HepG2 (cell line): ENCODE data around the gene IGLON5. TPM values are rescaled to one million over a fixed set of nuclear protein-coding genes. Genes with fewer than 3 reads are reported as not detected.

Source experiments
- ARID4A ChIP-seq: sonication (generic); formaldehyde crosslinking; IDR thresholded peaks from 2 replicates; pipeline ENCODE4 v1.5.0; 2020; ENCODE audit warnings: mild to moderate bottlenecking, missing genetic modification reagents, borderline replicate concordance
- ARNTL ChIP-seq: sonication (generic); formaldehyde crosslinking; IDR thresholded peaks from 2 replicates; pipeline ENCODE4 v1.4.0; 2020; ENCODE audit warnings: mild to moderate bottlenecking, missing genetic modification reagents
- FOXO1 ChIP-seq: sonication (generic); formaldehyde crosslinking; IDR thresholded peaks from 2 replicates; pipeline ENCODE4 v1.4.0; 2020; ENCODE audit warnings: missing genetic modification reagents
- GABPA ChIP-seq, 2 experiments: IDR thresholded peaks; 2 replicates each; pipeline ENCODE4 v1.6.1; 2011 to 2016; ENCODE audit warnings: low read depth in 2 of 2, low read length in 1 of 2, missing biosample characterization in 1 of 2, missing genetic modification characterization in 1 of 2
- GATAD1 ChIP-seq: IDR thresholded peaks from 2 replicates; pipeline ENCODE4 v1.6.1; 2016; ENCODE audit warnings: missing genetic modification reagents, missing compliant biosample characterization
- GATAD2A ChIP-seq: IDR thresholded peaks from 2 replicates; pipeline ENCODE4 v1.6.1; 2016
- IKZF1 ChIP-seq: fragments of 450-650 bp; IDR thresholded peaks from 2 replicates; pipeline ENCODE4 v1.7.1; 2016
- JUN ChIP-seq: sonication (generic); formaldehyde crosslinking; IDR thresholded peaks from 2 replicates; pipeline ENCODE4 v1.4.0; 2020; ENCODE audit warnings: mild to moderate bottlenecking, missing genetic modification reagents
- KLF16 ChIP-seq, 2 experiments: sonication (generic) in 1 of 2; formaldehyde crosslinking in 1 of 2; IDR thresholded peaks; 2 replicates each; pipeline versions ENCODE4 v1.6.1 to v1.8.0; 2016 to 2023; ENCODE audit warnings: missing genetic modification reagents in 2 of 2, missing compliant biosample characterization in 1 of 2
- PITX1 ChIP-seq: sonication (generic); formaldehyde crosslinking; IDR thresholded peaks from 2 replicates; pipeline ENCODE4 v1.5.1; 2020; ENCODE audit warnings: mild to moderate bottlenecking, missing genetic modification reagents
- SOX5 ChIP-seq: IDR thresholded peaks from 2 replicates; pipeline ENCODE4 v1.6.1; 2016; ENCODE audit warnings: borderline replicate concordance
- SP1 ChIP-seq, 2 experiments: fragments of 450-650 bp in 1 of 2; sonication (generic) in 1 of 2; formaldehyde crosslinking in 1 of 2; IDR thresholded peaks; 2 replicates each; pipeline versions ENCODE4 v1.4.0 to v1.6.1; 2016 to 2020; ENCODE audit warnings: missing genetic modification reagents in 1 of 2
- ZBTB2 ChIP-seq: sonication (generic); formaldehyde crosslinking; IDR thresholded peaks from 2 replicates; pipeline ENCODE4 v1.8.0; 2022; ENCODE audit warnings: low read depth, missing genetic modification reagents
- ZFAT ChIP-seq: sonication (generic); formaldehyde crosslinking; conservative IDR thresholded peaks from 2 replicates; pipeline ENCODE4 v1.8.1; 2023; ENCODE audit warnings: missing genetic modification reagents, inconsistent platforms
- ZKSCAN8 ChIP-seq: IDR thresholded peaks from 2 replicates; pipeline ENCODE4 v1.6.1; 2016; ENCODE audit warnings: borderline replicate concordance, missing genetic modification reagents, missing compliant biosample characterization
- ZNF143 ChIP-seq: sonication (generic); formaldehyde crosslinking; IDR thresholded peaks from 2 replicates; pipeline ENCODE4 v1.4.0; 2020; ENCODE audit warnings: missing genetic modification reagents
- ZNF607 ChIP-seq: sonication (generic); formaldehyde crosslinking; IDR thresholded peaks from 2 replicates; pipeline ENCODE4 v1.5.1; 2020; ENCODE audit warnings: missing genetic modification reagents, mild to moderate bottlenecking, borderline replicate concordance
- ZNF687 ChIP-seq: sonication (generic); formaldehyde crosslinking; IDR thresholded peaks from 2 replicates; pipeline ENCODE4 v1.5.1; 2020; ENCODE audit warnings: mild to moderate bottlenecking, missing genetic modification reagents, moderate library complexity
- ZNF816 ChIP-seq: sonication (generic); formaldehyde crosslinking; IDR thresholded peaks from 2 replicates; pipeline ENCODE4 v1.8.0; 2022; ENCODE audit warnings: missing genetic modification reagents, mild to moderate bottlenecking, borderline replicate concordance
- polyA plus RNA-seq, 8 experiments: library from polyadenylated mRNA; depleted of rRNA in 3 of 8; stranded (reverse) in 7 of 8; unstranded in 1 of 8; fragments of >200 nt; fragmentation: Illumina TruSeq in 4 of 8; extraction: Trizol in 4 of 8; gene quantifications; 2 replicates each; pipeline versions ENCODE4 v1.2.1 to v1.2.3, GENCODE V29; 2011 to 2016; ENCODE audit warnings: low read depth in 4 of 8, missing spikeins in 1 of 8, mixed read lengths in 1 of 8; ENCODE audit not compliant: insufficient read depth in 1 of 8
- total RNA-seq, 5 experiments: library from RNA; depleted of rRNA; stranded (reverse); fragments of >200 nt; fragmentation: Illumina TruSeq; extraction: Trizol; gene quantifications; 2 replicates each; pipeline ENCODE4 v1.2.3, GENCODE V29; 2016; ENCODE audit warnings: low read depth in 1 of 5

Gene IGLON5
- total and polyA plus RNA-seq, 2 of the 13 experiments (the other 11 are each of a cell fraction or from before 2014, with no cell fraction given): 0.04 to 5.7 TPM

GRCh38 chr19:51356159-51356801 lies 44.8 kb downstream of the IGLON5 start (continued):
- TF ChIP-seq ZNF143 (no peak), ZKSCAN8 (CRISPR knock-in tag) (peak; percentile 70; the same call in 1 of the 2 replicates), FOXO1 (CRISPR knock-in tag) (peak; percentile 91), KLF16 (CRISPR knock-in tag; IDR thresholded peaks at IDR 0.05) (0 out of 4 replicates have a peak, but pooled peaks of 1 of the 2 experiments have one; percentile 39), GABPA (IDR thresholded peaks at IDR 0.05; ENCODE audit: low read depth, low read length) (no peak), GABPA (CRISPR knock-in tag; IDR thresholded peaks at IDR 0.05; ENCODE audit: low read depth) (no peak), ZFAT (CRISPR knock-in tag) (no peak), ZNF687 (CRISPR knock-in tag) (peak; percentile 55), IKZF1 (no peak), GATAD2A (CRISPR knock-in tag) (peak; percentile 89), SOX5 (CRISPR knock-in tag) (peak; percentile 87), ARNTL (peak; percentile 98), JUN (0 out of 2 replicates have a peak, but pooled peaks have one; percentile 42), GATAD1 (CRISPR knock-in tag) (peak; percentile 49; the same call in 1 of the 2 replicates), ZNF816 (CRISPR knock-in tag) (no peak), ZBTB2 (CRISPR knock-in tag) (no peak), PITX1 (peak; percentile 77), SP1 (IDR thresholded peaks at IDR 0.05) (no peak), SP1 (CRISPR knock-in tag; IDR thresholded peaks at IDR 0.05) (0 out of 2 replicates have a peak, but pooled peaks have one; percentile 17), ARID4A (peak; percentile 45; the same call in 1 of the 2 replicates), ZNF607 (CRISPR knock-in tag) (no peak)
